Glomerular visceral epithelial cell (primary cell): ENCODE results near the gene DCAF16.

Source experiments
- DNase-seq: peaks from one replicate; pipeline ENCODE4 v3.0.0-alpha.2; 2016; ENCODE audit errors: extremely low spot score

DCAF16 gene

GRCh38 chr4:17781300-17782287 lies 29.0 kb downstream of the DCAF16 start, which contains the start of gene FAM184B:
TSS of gene FAM184B (minus strand) at chr4:17781621. CDS start at chr4:17781299, 322 bp downstream.
- DNase-seq: no peak

- DNase-seq: no peak
These were observed 29.9 kb downstream of the DCAF16 start for GRCh38 chr4:17780501-17781299.

- DNase-seq: no peak
These were observed 32.1 kb downstream of the DCAF16 start for GRCh38 chr4:17778431-17778830.

- no peak for DNase-seq
These were observed 37.3 kb downstream of the DCAF16 start for GRCh38 chr4:17773135-17773698.

GRCh38 chr4:17771284-17771908 lies 39.2 kb downstream of the DCAF16 start:
- DNase-seq: no peak

GRCh38 chr4:17770845-17771244 lies 39.7 kb downstream of the DCAF16 start:
- DNase-seq: no peak

GRCh38 chr4:17769406-17770174 lies 41.0 kb downstream of the DCAF16 start:
- no peak for DNase-seq

GRCh38 chr4:17766826-17767458 lies 43.6 kb downstream of the DCAF16 start:
- DNase-seq: no peak

- no peak for DNase-seq
These were observed 44.9 kb downstream of the DCAF16 start for GRCh38 chr4:17765514-17766286.

- DNase-seq: no peak
These were observed 46.6 kb downstream of the DCAF16 start for GRCh38 chr4:17763931-17764330.

- DNase-seq: no peak
These were observed 47.1 kb downstream of the DCAF16 start for GRCh38 chr4:17763416-17763815.

- no peak for DNase-seq
These were observed 47.8 kb downstream of the DCAF16 start for GRCh38 chr4:17762726-17763125.

- no peak for DNase-seq
These were observed 49.5 kb downstream of the DCAF16 start for GRCh38 chr4:17761062-17761461.

GRCh38 chr4:17760626-17761025 lies 49.9 kb downstream of the DCAF16 start:
- DNase-seq: no peak

GRCh38 chr4:17758485-17758884 lies 52.1 kb downstream of the DCAF16 start:
- DNase-seq: no peak

GRCh38 chr4:17757621-17758020 lies 52.9 kb downstream of the DCAF16 start:
- DNase-seq: no peak

GRCh38 chr4:17753646-17754045 lies 56.9 kb downstream of the DCAF16 start:
- DNase-seq: no peak
